ENCODE data around the gene OTOP1.
"Not testable (repeated sequence)": the region's sequence is repeated elsewhere in the genome, so short reads cannot be mapped to it uniquely, and the experiment has no call there.

Gene OTOP1

GRCh38 chr4:4226606-4227438, at the start of gene OTOP1:
Gene OTOP1 (minus strand): TSS chr4:4226929. CDS start chr4:4226864, 65 bp downstream.
- TF ChIP-seq GATA1 (IDR thresholded peaks at IDR 0.05; ENCODE audit: low read depth, low read length) (no peak), POLR2A (IDR thresholded peaks at IDR 0.05; ENCODE audit: low read length) (no peak)
- DNase-seq = no peak

GRCh38 chr4:4274226-4274625, 47.5 kb upstream of the OTOP1 start:
- no peak for DNase-seq
- no peak for TF ChIP-seq GATA1 (IDR thresholded peaks at IDR 0.05; ENCODE audit: low read depth, low read length)
- TF ChIP-seq POLR2A (IDR thresholded peaks at IDR 0.05; ENCODE audit: low read length) = no peak

GRCh38 chr4:4271912-4272311, 45.2 kb upstream of the OTOP1 start:
- TF ChIP-seq GATA1 (IDR thresholded peaks at IDR 0.05; ENCODE audit: low read depth, low read length) (no peak), POLR2A (IDR thresholded peaks at IDR 0.05; ENCODE audit: low read length) (no peak)
- DNase-seq = no peak

GRCh38 chr4:4270529-4270928, 43.8 kb upstream of the OTOP1 start:
- TF ChIP-seq POLR2A (IDR thresholded peaks at IDR 0.05; ENCODE audit: low read length) (no peak), GATA1 (IDR thresholded peaks at IDR 0.05; ENCODE audit: low read depth, low read length) (no peak)
- DNase-seq = no peak

- DNase-seq = no peak
- TF ChIP-seq POLR2A (IDR thresholded peaks at IDR 0.05; ENCODE audit: low read length) (no peak), GATA1 (IDR thresholded peaks at IDR 0.05; ENCODE audit: low read depth, low read length) (no peak)
Observed at GRCh38 chr4:4269856-4270255, 43.1 kb upstream of the OTOP1 start.

- TF ChIP-seq GATA1 (IDR thresholded peaks at IDR 0.05; ENCODE audit: low read depth, low read length) (no peak), POLR2A (IDR thresholded peaks at IDR 0.05; ENCODE audit: low read length) (no peak)
- no peak for DNase-seq
Observed at GRCh38 chr4:4269331-4269731, 42.6 kb upstream of the OTOP1 start.

- TF ChIP-seq POLR2A (IDR thresholded peaks at IDR 0.05; ENCODE audit: low read length) (no peak), GATA1 (IDR thresholded peaks at IDR 0.05; ENCODE audit: low read depth, low read length) (no peak)
- no peak for DNase-seq
Observed at GRCh38 chr4:4268776-4269175, 42.0 kb upstream of the OTOP1 start.

- DNase-seq = no peak
- TF ChIP-seq POLR2A (IDR thresholded peaks at IDR 0.05; ENCODE audit: low read length) (no peak), GATA1 (IDR thresholded peaks at IDR 0.05; ENCODE audit: low read depth, low read length) (no peak)
Observed at GRCh38 chr4:4267981-4268380, 41.3 kb upstream of the OTOP1 start.

- no peak for TF ChIP-seq POLR2A (IDR thresholded peaks at IDR 0.05; ENCODE audit: low read length)
- no peak for TF ChIP-seq GATA1 (IDR thresholded peaks at IDR 0.05; ENCODE audit: low read depth, low read length)
- peak; percentile 43 to 70 for DNase-seq
Observed at GRCh38 chr4:4260185-4260751, 33.5 kb upstream of the OTOP1 start.

GRCh38 chr4:4259484-4260100, 32.9 kb upstream of the OTOP1 start:
- no peak for DNase-seq
- no peak for TF ChIP-seq GATA1 (IDR thresholded peaks at IDR 0.05; ENCODE audit: low read depth, low read length)
- TF ChIP-seq POLR2A (IDR thresholded peaks at IDR 0.05; ENCODE audit: low read length) = no peak

GRCh38 chr4:4257705-4258104, 31.0 kb upstream of the OTOP1 start:
- DNase-seq = not testable (repeated sequence)

GRCh38 chr4:4256799-4257198, 30.1 kb upstream of the OTOP1 start:
- DNase-seq = no peak
- TF ChIP-seq POLR2A (IDR thresholded peaks at IDR 0.05; ENCODE audit: low read length) = no peak
- TF ChIP-seq GATA1 (IDR thresholded peaks at IDR 0.05; ENCODE audit: low read depth, low read length) = no peak

- no peak for DNase-seq
- no peak for TF ChIP-seq POLR2A (IDR thresholded peaks at IDR 0.05; ENCODE audit: low read length)
- TF ChIP-seq GATA1 (IDR thresholded peaks at IDR 0.05; ENCODE audit: low read depth, low read length) = no peak
Observed at GRCh38 chr4:4254666-4255065, 27.9 kb upstream of the OTOP1 start.

- TF ChIP-seq GATA1 (IDR thresholded peaks at IDR 0.05; ENCODE audit: low read depth, low read length) (no peak), POLR2A (IDR thresholded peaks at IDR 0.05; ENCODE audit: low read length) (no peak)
- no peak for DNase-seq
Observed at GRCh38 chr4:4254199-4254598, 27.5 kb upstream of the OTOP1 start.

GRCh38 chr4:4249866-4250265, 23.1 kb upstream of the OTOP1 start:
- TF ChIP-seq POLR2A (IDR thresholded peaks at IDR 0.05; ENCODE audit: low read length) = no peak
- no peak for TF ChIP-seq GATA1 (IDR thresholded peaks at IDR 0.05; ENCODE audit: low read depth, low read length)
- no peak for DNase-seq

GRCh38 chr4:4249342-4249741, 22.6 kb upstream of the OTOP1 start:
- not testable (repeated sequence) for DNase-seq

Measured in erythroblast (primary cell).